Measurements from ENCODE around the gene FTCD. TPM values are rescaled to one million over a fixed set of nuclear protein-coding genes. Genes with fewer than 3 reads are reported as not detected.
"Not testable (repeated sequence)": the region's sequence is repeated elsewhere in the genome, so short reads cannot be mapped to it uniquely, and the experiment has no call there.

FTCD gene
- polyA plus RNA-seq, 1 donor, result 1.5 TPM

DNA sequence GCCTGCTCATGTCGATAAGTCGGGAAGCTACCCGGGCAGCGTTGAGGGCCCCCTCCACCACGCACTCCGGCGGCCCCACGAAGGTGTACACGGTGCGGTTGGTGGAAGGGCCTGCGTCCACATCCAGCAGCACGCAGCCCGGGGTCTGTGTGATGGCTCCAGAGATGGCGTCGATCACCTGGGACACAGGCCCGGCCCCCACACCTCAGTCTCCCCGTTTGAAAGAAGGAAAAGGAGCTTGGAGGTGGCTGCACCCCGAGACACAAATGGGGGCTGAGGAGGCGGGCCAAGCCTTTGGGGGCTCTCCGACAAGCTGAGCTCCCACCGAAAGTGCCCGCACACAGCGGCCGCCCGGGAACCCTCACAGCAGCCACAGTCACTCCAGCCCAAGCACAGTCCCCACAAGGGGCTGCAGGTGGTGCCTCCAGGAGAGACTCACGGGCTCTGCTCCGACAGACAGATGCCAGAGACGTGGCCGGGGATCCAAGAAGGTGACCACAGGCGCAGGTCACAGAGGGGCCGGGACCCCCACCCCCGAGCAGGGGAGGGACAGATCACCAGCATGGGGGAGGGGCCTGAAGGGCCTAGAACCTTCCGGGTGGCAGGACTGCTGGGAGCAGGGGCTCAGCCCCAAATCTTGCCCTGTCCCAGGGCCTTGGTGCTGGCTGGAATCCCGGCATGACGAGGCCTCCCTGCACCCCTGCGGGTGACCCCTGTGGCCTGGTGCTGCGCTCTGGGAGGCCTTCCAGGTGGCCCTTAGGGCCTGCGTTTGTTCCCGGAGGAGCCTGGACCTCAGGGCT is 1.0 kb downstream of the FTCD start:
- DNase-seq (ENCODE audit: low read depth), result no peak

DNA sequence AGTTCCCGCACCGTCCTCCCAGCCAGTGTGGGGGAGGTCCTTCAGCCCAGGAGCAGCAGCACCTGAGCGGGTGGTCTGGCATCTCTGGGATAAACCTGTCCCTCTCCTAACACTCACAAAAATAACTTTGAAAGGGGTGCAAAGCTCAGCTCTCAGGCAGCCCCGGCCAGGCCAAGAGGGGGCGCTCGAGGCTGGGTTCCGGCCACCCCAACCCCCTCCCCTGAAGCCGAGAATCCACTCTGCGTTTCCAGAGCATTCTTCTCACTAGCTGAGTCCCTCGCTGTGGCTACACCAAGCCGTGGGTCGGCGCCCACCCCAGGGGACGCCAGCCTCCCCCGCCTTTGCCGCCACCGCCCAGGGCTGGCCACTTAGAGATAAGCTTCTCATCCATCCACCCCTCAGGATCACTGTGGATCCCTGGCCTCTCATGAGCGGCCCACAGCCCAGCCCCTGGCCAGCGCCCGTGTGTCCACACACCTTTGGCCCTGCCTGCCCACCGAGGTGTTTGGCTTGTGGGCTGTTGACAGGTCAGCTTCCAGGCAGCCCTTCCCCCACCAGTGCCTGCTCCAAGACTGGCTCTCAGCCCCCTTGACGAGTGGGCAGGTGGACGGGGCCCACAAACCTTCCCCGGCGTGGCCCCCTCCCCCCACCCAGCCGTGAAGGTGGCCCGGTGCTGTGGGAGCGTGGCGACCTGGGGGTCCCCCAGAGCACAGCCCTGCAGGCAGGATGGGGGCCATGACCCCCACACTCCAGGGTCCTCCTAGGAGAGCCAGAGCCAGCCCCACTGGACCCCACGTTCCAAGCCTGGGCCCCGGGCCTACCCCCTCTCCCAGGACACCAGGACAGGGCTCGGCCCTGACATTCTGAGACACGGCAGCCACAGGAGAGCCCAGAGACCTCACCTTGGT is 1.9 kb downstream of the FTCD start:
- no peak for DNase-seq (ENCODE audit: low read depth)

DNA sequence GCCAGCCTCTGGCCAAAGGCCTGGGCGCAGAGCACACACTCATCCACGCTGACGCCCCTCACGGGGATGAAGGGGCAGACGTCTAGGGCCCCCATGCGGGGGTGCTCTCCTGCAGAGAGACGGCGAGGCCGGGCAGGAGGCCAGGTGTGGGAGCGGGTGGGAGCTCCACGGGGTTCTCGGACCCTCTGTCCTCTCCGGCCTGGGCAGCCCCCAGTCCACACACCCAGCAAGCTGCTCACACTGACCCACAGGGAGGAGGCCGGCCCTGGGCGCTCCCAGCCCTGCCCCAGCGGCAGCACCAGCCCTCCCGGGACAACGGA is 2.5 kb downstream of the FTCD start:
- no peak for DNase-seq (ENCODE audit: low read depth)

DNA sequence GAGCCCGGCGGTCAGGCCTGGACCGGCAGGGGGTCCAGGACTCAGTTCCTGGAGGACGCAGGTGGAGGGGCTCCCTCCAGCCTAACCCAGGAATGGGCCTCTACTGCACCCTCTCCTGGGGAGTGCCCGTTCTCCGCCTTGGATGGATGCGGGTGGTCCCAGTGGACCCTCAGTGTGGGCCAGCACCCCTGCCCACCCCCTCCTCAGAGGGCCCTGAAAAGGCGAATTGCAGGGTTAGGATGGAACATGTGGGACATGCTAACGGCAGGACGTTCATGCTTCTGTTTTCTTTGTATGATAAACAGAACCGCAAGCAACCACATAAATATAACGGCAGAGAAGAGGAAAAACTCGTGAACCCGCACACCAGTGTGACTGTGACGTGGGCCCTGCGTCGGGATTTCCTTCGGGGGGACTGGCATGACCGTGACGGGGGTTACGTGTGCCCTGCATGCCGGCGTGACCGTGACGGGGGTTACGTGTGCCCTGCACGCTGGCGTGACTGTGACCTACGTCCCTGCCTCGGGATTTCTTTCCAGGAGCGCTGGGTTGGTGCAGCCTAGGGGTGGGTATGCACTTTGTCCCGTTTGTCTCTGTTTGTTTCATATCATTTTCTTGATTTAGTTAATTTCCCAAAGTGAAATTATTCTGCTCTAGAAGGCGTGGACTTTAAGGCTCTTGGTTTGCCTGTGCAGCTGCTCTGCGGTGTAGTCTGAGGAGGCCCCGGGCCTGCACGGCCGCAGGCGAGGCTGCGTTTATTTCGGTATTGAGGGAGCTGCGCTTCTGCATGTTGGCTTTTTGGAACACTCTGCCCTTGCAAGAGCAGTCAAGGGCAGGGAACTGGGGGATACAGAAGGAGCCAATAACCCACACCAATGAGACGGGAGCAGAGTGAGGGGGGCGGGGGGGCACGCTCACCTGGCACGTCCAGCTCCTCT is 3.1 kb downstream of the FTCD start:
- no peak for DNase-seq (ENCODE audit: low read depth)

DNA sequence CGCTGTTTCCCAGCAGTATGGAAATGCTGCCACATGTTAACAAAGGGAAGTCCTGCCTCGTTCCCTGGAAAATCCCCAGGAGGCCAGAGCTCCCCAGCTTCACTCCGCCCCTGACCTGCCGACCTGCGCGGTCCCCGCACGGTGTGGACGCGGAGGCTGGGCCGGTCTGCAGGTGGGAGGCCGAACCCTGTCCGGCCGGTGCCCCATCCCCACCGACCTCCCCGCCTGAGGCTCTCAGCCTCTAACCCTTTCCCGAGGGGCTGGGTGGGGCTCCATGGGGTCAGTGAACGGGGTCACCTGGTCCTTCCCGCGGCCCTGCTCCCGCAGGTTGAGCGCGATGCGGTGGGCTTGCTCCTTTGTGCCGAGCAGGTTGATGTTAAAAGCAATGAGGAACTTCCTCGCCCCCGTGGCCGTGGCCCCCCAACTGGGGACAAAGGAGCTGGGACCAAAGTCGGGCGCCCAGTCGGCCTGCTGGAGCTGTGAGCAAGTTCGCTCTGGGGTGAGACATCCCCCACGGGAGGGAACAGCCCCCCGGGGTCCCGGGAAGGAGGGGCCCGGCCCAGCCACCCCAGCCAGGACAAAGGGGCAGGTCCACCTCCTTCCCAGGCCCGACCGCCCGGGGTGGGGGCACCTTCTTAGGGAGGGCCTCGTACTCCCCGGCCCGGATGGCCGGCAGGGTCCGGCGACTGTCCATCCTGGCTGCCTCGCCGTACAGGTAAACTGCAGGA is 4.0 kb downstream of the FTCD start:
- no peak for DNase-seq (ENCODE audit: low read depth)

DNA sequence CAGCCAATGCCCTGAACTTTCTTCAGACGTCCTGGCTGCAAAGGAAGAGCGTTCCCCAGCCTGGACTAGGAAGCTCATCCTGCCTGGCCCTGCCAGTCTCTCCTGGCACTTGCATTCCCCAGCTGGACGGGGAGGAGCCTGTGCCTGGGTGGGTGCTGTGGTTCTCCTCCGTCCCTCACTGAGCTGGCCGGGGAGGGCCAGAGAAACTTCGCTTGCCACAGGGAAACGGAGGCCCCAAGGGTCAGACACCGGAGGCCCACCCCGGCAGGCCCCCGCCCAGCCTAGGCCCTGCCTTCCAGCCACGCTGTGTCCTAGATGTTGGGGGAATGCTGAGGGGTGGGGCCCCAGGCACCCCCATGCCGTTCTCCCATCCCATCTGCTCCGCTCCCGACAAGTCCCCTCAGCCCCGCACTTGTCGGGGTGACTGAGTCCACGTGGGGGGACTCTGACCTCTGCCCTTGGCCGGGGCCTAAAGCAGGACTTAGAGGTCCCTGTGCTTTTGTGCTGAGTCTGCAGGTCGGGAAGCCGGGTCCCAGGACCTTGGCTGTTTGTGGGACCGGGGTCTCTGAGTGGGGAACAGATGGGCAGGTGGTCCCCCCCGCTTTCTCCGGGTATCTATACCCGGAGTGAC is 4.8 kb downstream of the FTCD start:
- no peak for DNase-seq (ENCODE audit: low read depth)

DNA sequence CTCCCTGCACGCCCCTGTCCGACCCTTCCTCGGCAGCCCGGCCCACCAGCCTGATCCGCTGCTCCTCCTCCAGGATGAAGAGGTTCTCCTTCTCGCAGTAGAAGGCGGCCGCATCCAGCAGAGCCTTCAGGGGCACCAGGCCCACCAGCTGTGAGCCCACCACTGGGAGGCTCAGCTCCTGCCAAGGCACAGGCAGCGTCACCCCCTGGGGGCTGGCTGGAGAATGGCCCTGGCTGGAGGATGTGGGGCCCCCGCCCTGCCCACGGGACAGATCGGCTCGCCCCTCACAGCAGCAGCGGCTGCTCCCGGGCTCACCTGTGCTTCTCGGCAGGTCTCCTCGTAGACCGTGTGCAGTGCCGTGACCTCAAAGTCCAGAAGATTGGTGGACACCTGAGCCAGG is 5.3 kb downstream of the FTCD start:
- no peak for DNase-seq (ENCODE audit: low read depth)

DNA sequence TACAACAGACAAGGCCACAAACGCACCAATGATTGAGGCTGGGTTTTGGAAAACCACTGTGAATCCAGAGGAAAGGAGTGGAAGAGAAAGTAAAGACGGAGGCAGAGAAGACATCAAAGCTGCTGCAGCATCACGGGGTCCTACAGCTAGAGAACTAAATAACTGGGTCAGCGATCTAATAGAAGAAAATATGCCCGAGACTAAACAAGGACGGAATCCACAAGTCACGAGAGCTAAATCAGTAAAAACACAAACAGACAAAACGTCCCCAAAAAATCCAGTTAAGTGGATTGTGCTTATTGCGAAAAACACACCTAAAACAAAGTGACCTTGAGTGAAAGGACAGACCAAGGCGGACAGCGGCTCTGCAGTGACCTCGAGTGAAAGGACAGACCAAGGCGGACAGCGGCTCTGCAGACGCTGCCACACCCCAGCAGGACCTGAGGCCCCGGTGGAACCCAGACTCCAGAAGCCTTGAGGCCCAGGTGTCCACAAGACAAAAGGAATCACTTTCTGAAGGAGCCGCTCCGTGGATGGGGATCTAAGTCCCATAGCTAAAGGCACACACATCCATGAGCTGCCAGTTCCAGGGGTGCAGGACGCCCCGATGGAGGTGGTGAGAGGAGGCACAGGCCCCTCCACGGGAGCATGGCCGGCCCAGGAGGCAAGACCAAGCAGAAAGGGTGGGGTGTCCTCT is 6.0 kb downstream of the FTCD start:
- no peak for DNase-seq (ENCODE audit: low read depth)

DNA sequence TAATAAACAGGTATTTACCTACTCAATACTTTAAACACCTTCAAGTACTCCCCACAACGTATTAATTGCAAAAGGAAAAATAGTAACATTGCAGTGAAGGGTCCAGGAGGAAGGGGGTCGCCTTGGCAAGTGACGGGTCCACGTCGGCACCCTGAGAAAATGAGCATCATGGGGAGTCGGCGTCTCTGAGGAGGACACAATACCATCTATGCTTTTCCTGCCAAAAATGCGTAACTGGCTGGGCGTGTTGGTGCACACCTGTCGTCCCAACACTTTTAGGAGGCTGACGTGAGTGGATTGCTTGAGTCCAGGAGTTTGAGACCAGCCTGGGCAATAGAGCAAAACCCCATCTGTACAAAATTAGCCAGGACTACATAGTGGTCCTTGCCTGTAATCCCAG is 7.3 kb downstream of the FTCD start:
- no peak for DNase-seq (ENCODE audit: low read depth)

DNA sequence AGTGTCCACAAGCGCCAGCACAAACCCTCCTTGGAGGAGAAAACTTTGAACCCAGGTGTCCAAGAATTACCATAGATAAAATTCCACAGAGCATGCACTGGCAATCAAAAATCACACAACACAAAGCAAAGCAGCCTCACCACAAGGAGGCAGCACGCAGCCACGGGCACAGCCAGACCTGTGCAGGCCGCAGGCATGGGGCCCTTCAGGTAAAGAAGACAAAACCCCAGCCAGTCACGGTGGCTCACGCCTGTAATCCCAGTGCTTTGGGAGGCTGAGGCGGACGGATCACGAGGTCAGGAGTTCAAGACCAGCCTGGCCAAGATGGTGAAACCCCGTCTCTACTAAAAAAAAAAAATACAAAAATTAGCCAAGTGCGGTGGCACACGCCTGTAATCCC is 8.0 kb downstream of the FTCD start:
- DNase-seq (ENCODE audit: low read depth), result not testable (repeated sequence)

DNA sequence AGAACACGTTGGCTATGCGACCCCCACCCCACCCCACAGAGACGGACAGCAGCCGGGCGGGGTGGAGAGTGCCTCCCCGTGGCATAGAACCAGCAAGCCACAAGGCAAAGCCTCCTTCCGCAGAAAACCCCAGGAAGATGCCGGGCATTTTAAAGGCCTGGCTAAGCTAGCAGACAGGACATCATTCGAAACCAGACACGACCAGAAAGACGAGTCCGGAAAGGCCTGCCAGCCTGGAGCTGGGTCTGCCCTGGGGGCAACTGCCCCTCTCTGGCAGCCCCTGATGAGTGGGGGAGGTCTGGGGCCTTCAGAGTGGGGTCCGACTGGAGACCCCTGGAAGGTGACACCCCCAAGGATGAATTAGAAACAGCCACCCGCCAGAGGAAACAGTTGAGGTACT is 8.5 kb downstream of the FTCD start:
- DNase-seq (ENCODE audit: low read depth), result no peak

DNA sequence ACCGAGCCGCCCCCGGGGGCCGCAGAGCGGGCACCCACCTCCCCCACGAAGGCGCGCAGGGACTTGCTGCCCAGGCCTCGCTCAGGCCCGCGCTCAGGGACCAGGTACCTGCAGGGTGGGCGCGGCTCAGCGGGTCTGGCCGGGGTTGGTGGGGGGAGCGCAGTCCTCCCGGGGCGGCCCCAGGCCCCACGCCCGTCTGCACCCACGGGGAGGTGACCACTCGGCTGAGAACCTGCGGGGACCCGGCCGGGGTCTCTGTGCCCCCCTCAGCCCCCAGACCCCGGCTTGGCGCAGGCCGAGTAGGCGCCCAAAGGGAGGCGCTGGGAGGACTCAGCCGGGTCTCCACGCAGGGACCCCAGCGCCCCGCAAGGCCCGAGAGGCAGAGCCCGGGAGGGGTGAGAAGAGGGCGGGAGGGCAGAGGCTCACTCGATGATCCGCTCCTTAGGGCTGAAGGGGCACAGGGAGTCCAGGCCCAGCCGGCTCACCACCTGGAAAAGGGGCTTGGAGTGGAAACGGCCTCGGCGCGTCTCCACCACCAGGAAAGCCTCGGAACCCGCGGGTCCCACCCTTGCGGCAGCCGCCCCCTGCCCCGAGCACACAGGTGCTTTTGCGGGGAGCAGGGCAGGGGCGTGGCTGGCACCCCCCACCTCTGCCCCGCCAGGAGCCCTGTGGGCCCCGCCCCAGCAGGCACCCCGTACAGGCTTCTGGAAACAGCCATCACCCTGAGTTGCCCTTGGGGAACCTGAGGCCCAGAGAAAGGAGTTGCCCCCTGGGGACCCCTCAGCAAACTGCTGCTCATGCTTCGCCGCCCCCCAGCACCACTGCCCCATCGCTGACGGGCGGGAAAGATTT is 9.3 kb downstream of the FTCD start:
- no peak for DNase-seq (ENCODE audit: low read depth)

DNA sequence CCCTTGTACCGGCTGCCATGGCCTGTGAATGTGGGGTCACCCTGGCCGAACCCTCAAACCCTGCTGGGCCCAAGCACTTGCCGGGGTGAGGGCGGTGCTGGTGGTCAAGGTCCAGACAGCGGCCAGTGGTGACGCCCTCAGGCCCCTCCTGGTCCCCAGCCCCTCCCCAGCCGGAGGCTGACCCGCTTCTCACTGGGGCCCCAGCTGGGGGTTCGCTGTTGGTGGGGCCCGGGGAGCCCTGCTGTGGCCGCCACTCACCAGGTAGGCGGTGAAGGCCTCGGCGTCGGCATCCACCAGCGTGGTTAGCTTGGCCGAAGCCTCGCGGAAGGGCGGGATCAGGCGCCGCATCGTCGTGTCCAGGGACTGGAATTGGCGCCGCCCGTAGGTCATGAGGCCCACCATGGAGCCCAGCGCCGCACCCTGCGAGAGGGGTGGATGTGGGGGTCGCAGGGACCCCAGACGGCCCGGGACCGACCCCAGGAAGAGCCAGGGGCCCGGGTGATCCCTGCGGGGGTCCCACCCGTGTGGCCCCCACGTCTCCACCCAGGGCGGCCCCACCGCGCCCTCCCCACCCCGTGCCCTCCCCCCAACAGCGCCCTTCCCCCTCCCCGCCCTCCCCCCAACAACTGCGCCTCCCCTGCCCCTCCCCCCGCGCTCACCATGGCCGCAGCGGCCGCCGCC is 10.1 kb downstream of the FTCD start:
- DNase-seq (ENCODE audit: low read depth), result no peak

DNA sequence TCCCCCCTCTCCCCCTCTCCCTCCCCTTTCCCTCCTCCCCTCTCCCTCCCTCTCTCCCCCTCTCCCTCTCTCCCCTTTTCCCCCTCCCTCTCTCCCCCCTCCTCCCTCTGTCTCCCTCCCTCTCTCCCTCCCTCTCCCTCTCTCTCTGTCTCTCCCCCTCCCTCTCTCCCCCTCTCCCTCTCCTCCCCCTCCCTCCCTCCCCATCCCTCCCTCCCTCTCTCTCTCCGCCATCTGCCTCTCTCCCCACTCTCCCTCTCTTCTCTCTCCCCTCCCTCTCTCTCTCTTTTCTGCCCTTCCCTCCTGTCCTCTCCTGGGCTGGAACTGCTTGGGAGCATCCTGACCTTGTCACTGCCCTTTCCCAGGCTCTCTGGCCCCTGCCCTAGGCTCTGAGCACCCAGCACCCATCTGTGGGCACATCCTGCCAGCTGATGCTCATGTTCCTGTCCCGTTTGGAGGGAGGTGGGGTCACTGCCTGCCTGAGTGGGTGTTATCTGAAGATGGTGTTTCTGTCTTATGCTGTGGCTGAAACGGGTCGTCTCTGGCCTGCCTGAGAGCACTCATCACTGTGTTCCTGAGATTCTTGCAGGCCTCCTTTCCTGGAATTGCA is 10.8 kb downstream of the FTCD start:
- DNase-seq (ENCODE audit: low read depth), result no peak

DNA sequence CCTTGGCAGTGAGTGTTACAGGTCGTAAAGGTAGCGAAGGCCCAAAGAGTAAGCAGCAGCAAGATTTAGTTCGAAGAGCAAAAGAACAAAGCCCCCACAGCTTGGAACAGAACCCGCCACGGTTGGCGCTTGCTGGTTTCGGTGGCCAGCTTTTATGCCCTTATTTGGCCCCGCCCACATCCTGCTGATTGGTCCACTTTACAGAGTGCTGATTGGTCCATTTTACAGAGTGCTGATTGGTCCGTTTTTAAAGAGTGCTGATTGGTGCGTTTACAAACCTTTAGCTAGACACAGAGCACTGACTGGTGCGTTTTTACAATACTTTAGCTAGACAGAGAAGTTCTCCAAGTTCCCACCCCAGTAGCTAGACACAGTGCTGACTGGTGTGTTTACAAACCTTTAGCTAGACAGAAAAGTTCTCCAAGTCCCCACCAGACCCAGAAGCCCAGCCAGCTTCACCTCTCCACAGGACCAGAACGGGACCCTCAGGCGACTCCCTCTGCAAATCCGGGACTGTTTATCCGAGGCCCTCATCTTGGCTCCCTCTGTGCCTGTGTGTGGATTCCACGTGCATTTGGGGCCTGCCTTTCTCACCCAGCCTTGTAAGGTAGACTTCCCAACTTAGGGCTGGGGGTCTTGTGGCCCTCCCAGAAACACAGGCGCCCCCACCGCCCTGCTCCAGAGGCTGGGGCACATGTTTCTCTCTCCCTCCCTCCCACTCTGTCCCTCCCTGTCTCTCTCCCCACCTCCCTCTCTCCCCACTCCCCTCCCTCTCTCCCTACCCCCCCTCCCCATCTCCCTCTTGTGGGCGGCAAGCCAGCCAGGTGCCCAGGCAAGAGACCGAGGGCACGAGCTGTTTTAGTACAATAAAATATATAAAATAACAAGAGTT is 12.6 kb downstream of the FTCD start:
- no peak for DNase-seq (ENCODE audit: low read depth)

DNA sequence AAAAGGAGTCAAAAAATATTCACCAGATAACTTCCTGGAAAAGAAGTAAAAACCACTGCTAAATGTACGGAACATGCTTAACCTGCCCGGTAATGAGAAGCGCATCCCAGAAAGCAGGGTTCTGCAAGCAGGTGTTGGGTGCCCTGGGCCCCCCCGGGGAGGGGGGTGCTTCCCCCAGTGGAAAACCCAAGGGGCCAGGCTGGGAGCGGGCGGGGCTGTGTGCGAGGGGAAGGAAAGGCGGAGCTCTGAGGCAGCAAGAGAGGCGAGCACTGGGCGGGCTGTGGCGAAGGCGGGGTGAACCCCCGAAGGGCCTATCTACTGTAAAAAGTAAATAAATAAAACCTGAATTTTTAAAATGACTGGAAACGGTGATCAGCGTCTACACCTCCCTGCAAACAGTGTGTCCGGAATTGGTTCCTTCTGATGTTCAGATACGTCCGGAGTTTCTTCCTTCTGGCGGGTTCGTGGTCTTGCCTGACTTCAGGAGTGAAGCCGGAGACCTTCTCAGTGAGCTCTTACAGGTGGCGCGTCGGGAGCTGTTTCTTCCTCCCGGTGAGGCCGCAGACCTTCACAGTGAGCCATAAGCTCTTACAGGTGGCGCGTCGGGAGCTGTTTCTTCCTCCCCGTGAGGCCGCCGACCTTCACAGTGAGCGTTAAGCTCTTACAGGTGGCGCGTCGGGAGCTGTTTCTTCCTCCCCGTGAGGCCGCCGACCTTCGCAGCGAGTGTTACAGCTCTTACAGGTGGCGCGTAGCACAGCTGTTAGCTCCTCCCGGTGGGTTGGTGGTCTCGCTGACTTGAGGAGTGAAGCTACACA is 13.4 kb downstream of the FTCD start:
- no peak for DNase-seq (ENCODE audit: low read depth)

Measured in forelimb muscle (tissue), 1 donor.